ENCODE results near the gene GALK2.

DNA sequence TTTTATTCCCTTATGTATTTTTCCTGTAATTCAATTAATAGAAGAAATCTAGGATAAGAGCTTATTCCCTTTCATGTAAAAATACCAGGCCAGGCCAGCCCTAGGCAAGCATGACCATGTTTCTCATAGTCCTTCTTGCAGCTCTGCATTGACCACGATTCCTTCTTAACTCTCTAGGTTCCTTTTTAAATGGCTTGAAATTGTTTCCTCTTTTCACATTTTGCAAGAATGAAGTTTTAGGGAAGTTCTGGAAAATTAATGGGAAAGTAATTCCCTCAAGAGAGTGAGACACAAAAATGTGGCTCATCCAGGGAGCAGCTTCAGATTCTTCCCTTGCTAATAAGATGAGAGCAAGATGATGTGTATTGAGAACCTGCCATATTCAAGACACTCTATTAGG, 136.5 kb downstream of the GALK2 start:
- TF ChIP-seq CTCF (IDR thresholded peaks at IDR 0.05), result no peak
- no peak for TF ChIP-seq POLR2A (IDR thresholded peaks at IDR 0.05)
